ENCODE data around the gene CRYBG2.

Gene CRYBG2

DNA sequence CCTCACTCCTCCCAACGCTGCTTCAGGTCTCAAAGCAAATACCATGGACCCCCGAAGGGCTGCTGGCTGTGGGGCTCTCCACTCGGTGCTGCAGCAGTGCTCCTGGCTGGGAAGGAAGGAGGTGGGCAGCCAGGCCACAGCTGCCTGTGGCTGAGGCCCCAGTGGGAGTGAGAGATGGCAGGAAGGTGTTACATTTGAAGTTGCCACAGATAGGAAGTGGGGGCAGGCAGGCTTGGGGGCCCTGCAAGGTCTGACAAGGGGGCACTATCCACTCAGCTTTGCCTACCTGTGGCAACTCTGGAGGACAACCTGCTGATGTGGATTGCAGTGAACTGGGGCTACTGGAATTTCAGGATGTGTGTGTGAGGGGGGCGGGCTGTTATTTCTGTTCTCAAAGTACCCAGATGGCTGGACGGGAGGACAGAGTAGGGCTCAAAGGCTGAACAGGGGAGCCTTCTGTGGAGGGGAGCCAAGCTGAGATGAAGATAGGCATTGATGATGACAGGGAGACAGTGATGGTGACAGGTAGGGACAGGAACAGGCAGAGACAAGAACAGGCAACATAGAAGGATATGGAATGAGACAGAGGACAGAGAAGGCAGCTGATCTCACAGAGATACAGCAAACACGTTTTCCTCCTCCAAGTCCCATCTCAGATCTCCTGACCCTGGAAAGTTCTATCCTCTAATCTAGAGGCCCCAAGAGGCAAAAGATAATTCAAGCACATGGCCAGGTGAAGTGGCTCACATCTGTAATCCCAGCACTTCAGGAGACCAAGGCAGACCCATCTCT is 16.9 kb upstream of the CRYBG2 start:
- no peak for DNase-seq

DNA sequence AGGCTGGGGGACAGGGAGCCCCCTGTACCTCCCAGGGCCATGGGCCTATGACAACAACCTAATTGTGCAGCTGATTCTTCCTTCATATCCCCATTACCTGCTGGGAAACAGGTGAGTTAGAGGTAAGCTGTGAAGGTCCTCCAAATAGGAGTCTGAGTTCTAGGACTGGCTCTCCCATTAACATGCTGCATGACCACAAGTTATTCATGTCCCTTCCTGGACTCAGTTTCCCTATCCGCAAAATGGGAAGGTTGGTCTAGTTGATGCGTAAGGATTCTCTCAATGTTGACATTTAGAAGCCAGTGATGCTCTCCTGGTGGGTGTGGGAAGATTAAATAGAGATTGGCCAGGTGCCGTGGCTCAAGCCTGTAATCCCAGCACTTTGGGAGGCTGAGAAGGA is 14.6 kb upstream of the CRYBG2 start:
- DNase-seq: no peak

- no peak for DNase-seq
Observed at GRCh38 chr1:26368006-26368405, 14.1 kb upstream of the CRYBG2 start.

GRCh38 chr1:26367441-26367840 is 13.5 kb upstream of the CRYBG2 start:
- DNase-seq: no peak

DNA sequence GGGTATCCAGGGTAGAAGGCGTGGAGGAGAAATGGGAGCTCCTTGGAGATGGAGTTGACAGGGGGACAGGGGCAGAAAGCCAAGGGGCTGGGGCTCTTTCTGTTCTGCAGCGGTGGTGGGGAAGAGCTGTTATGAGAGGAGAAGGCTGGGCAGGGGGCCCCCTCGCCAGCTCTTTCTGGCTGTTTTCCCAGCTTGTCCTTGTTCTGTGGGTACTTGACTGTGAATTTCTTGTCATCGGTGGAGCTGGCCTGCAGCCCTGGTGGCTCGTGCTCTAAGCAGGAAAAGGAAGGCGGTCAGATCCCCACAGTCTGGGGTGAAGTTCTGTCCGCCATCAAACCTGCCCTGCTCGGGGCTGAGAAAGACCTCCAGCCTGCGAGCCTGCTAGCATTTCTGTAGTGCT is 11.0 kb upstream of the CRYBG2 start:
- no peak for DNase-seq

GRCh38 chr1:26363549-26364448 is 9.9 kb upstream of the CRYBG2 start:
- DNase-seq: peak; percentile 85

DNA sequence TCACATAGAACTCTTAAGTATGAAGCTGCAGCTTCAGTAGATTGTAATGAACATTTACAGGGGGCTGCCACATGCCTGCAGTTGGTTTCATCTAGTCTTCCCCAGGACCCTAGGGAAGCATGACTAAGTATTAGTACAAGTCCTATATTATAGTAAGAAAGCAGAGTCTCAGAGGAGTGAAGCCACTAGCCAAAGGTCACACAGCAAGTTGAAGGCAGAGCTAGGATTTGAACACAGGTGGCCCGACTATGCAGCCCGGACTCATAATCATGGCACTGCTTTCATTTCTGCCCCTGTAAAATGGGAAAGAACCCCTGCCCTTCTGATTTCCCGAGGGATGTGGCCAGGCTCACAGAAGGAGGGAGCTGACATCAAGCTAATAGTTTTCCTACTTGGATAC is 8.4 kb upstream of the CRYBG2 start:
- no peak for DNase-seq

GRCh38 chr1:26361605-26362122 is 7.7 kb upstream of the CRYBG2 start:
- DNase-seq: no peak

GRCh38 chr1:26360807-26361604 is 7.1 kb upstream of the CRYBG2 start:
- DNase-seq: no peak

DNA sequence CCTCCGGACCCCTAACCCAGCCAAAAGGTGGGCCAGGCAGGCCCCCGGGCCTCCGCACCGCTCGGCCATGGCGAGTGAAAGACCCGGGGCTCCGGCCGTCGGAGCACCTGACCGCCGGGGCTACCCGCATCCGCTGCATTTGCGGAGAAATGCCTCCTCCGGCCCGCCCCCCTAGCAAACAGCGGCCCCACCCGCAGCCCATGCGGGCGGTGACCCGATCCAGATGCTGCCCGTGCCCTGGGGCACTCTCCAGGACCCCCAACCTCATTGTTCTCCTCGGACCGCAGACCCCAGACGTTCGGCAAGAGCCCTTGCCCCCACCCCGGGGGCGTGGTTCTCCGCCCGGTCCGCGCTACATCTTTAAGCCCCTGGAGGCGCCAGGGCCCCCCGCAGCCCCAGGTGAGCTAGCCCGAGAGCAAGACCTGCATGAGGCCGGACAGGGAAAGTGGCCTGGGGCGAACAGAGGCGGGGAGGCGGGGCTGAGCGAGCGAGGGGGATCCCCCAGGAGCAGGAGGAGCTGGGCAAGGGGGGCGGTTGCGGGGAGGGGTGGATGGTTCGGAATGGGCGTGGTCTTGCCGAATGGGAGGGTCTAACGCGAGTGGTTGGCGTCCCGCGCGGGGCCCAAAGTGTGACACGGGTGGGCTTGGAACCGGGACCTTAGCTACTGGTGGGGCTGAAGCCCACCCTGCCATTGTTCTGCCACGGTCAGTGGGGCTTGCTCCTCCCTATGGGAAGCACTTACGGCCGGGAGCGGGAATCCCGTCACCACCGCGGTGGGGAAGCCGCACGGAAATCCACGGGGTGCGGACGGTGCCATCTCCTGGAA is 6.3 kb upstream of the CRYBG2 start:
- DNase-seq: peak; percentile 63

DNA sequence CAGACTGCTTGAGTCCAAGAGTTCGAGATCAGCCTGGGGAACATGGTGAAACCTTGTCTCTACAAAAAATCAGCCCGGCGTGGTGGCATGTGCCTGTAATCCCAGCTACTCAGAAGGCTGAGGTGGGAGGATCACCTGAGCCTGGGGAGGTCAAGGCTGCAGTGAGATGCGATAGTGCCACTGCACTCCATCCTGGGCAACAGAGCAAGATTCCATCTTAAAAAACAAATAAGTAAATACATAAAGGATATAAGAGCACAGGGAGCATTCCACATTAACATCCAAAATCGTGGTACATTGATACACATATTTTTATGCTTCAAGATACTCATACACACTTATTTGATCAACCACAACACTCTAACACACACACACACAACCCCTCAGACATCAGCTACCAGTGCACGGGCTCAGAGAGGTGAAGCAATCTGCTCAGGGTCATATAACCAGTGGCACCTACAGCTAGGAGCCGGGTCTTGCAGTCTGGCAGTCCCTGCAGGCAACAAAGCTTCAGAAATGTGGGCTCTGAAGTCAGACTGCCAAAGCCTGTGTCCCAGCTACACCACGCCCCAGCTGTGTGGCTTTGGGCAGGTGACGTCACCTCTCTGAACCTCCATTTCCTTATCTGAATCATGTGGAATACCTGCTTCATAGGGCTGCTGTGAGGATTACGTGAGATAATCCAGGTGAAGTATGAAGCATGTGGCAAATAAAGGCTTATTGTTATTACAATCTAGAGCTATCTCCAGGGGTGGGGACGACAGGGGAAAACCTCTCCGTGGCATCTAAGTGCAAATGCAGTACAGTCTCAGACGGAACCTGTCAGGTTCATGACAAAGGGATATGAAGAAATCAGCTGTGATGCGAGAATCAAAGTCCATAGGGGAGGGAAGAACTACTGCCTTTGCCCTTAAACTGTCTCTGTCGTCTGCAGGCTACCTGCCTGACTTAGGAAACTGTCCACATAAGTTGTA is 4.8 kb upstream of the CRYBG2 start:
- no peak for DNase-seq

GRCh38 chr1:26357121-26357602 is 3.2 kb upstream of the CRYBG2 start:
- no peak for DNase-seq

GRCh38 chr1:26356106-26356505 is 2.2 kb upstream of the CRYBG2 start:
- DNase-seq: no peak

DNA sequence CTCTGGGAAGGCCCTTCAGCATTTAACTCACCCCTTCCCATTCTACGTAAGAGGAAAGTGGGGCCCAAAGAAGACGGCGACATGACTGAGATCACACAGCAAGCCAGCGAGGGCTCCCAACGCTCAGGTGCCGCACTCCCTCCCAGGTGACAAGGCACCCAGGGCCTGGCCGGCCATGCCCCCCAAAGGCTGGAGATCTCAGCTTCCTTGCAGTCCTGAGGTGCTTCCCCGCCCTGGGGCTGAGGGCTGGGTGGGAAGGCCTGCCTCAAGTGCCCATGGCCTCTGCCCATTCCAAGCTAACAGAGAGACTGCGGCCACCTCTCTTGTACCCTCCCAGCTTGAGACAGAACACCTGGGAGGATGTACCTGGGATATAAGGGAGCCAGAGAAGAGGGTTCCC is 1.0 kb upstream of the CRYBG2 start:
- no peak for DNase-seq

- DNase-seq: no peak
Observed at GRCh38 chr1:26353210-26353859, 595 bp downstream of the CRYBG2 start.

- no peak for DNase-seq
Observed at GRCh38 chr1:26352338-26352679, 1.6 kb downstream of the CRYBG2 start.

DNA sequence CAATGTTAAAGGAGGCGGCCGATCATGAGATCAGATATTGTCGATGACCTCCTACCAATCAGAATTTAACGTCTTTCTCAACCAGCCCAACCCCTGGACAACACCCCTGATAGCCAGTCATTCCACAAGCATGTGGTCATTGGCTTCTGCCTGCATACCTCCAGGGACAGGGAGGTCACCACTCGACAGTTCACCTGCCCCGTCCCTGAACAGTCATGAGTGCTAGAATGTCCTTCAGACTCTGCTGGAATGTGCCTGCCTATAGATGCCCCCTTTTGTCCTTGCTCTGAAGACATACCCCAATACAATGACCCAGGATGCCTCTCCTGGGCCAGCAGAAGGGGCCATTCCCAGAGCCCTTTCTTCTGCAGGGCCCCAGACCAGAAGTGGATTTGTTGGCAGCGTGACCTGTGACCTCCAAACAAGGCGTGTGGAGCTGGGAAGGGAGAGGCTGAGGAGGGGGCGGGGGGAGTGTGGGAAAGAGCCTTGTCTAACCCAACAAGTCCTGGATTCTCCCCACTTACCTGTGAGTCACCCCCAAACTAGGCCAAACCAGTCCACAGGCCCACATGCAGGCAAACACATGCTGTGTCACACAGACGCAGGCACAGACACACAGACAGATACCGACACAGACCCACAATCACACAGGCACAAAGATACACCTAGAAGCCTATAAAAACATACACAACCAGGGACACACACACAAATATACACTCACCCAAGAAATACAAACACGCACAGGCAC is 2.2 kb downstream of the CRYBG2 start:
- no peak for DNase-seq

GRCh38 chr1:26350701-26351589 is 3.0 kb downstream of the CRYBG2 start:
- DNase-seq: no peak

GRCh38 chr1:26350343-26350700 is 3.6 kb downstream of the CRYBG2 start:
- no peak for DNase-seq
